Stimulated activated effector memory CD8-positive, alpha-beta T cell treated with anti-CD3 and anti-CD28 coated beads, Interleukin-12 subunit alpha, Interleukin-12 subunit beta, amount 100 ng/mL, for 72 hours (primary cell): Measurements from ENCODE around the gene ALAD.
A peak's percentile ranks its signal among the peaks of the same experiment; 100 is the strongest.
"Not testable (repeated sequence)": the region's sequence is repeated elsewhere in the genome, so short reads cannot be mapped to it uniquely, and the experiment has no call there.

Experiments used
- ATAC-seq: fragments of 150-1000 bp; cut with Tn5 transposase; 2 replicates; pipeline ENCODE4 v1.10.0; 2021
- DNase-seq, 2 donors: peaks; one replicate each; pipeline ENCODE4 v3.0.0; 2021 to 2022; ENCODE audit warnings: low spot score in 2 of 2
- H3K27ac Mint-ChIP-seq: one replicate; pipeline ENCODE4 v1.8.0; 2022; ENCODE audit warnings: mild to moderate bottlenecking, mixed read lengths
- H3K36me3 Mint-ChIP-seq: one replicate; pipeline ENCODE4 v1.8.0; 2022; ENCODE audit warnings: mild to moderate bottlenecking, mixed read lengths
- H3K4me1 Mint-ChIP-seq: one replicate; pipeline ENCODE4 v1.8.0; 2022; ENCODE audit warnings: mixed read lengths
- H3K4me3 Mint-ChIP-seq: one replicate; pipeline ENCODE4 v1.8.0; 2022; ENCODE audit warnings: mild to moderate bottlenecking, mixed read lengths
- H3K9me3 Mint-ChIP-seq: one replicate; pipeline ENCODE4 v1.8.0; 2022; ENCODE audit warnings: mixed read lengths

Gene ALAD

DNA sequence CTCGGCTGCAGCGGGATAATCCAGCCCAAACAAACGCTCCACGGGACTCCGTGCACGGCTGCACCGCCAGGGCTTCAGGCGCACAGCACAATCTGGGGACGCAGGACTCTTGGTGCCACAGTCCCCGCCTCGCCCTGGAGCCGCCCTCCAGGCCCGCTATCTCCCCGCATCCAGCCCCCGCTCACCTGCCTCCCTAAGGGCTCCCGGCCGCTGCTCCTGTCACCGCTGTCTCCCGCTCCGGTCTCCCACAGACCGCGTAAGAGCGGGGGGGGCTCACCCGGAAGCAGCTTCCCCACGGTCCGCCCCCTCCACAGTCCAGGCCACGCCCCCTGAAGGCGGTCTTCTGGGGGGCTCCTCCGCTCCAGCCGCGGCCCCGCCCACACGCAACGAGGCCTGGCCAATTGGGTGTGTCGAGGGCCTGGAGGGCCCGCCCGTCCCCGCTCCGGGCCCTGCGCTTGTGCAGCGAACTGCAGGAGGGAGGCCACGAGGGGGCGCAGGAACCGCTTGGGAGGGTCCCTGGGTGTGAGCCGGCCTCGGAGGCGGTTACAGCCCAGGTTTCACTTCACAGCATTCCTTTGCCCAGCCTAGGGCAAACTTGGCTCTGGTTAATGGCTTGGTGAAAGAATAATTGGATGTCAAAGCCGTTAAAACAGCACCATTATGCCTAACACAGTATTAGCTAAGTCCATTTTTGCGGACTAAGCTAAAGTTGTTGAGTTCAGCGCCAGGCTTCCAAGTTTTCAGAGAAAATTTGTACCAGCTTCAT, at the start of gene ALAD:
Gene ALAD, minus strand, starts transcription at position 258 of the 766 bp plus-strand sequence. CDS start 7,725 bp downstream, outside the sequence.
- Mint-ChIP-seq H3K4me3 (peak within 1 kb of the TSS; percentile 84), H3K4me1 (peaks cover 19% of the 10 kb centered on the region)

GRCh38 chr9:113449376-113449775, 48.3 kb upstream of the ALAD start:
- Mint-ChIP-seq H3K4me1 (peaks cover 5% of the 10 kb centered on the region), H3K9me3 (no peaks in the 10 kb centered on the region), H3K27ac (no peak overlapping the region), H3K36me3 (no peaks in the 10 kb centered on the region), H3K4me3 (no peak overlapping the region)
- no peak for DNase-seq
- ATAC-seq = no peak

More for the DNA sequence above, at the start of gene ALAD:
- Mint-ChIP-seq H3K9me3 (no peaks in the 10 kb centered on the region), H3K36me3 (peaks cover 10% of the 10 kb centered on the region), H3K27ac (peak within 1 kb of the TSS; percentile 78)
- peak; percentile 99 for DNase-seq
- ATAC-seq = peak; percentile 99

GRCh38 chr9:113446323-113446740, 45.2 kb upstream of the ALAD start:
- Mint-ChIP-seq H3K36me3 (no peaks in the 10 kb centered on the region), H3K9me3 (no peaks in the 10 kb centered on the region), H3K4me3 (no peak overlapping the region), H3K4me1 (peaks cover 5% of the 10 kb centered on the region), H3K27ac (no peak overlapping the region)
- peak; percentile 21 for ATAC-seq
- peak in 1 of 2 donors; percentile 22 for DNase-seq

- DNase-seq = peak in 1 of 2 donors; percentile 20
- H3K9me3 Mint-ChIP-seq = no peaks in the 10 kb centered on the region
Observed at GRCh38 chr9:113444736-113445135, 43.7 kb upstream of the ALAD start.

DNA sequence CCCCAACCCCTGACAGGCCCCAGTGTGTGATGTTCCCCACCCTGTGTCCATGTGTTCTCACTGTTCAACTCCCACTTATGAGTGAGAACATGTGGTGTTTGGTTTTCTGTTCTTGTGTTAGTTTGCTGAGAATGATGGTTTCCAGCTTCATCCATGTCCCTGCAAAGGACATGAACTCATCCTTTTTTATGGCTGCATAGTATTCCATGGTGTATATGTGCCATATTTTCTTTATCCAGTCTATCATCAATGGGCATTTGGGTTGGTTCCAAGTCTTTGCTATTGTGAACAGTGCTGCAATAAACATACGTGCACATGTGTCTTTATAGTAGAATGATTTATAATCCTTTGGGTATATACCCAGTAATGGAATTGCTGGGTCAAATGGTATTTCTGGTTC, 36.6 kb upstream of the ALAD start:
- not testable (repeated sequence) for H3K4me1 Mint-ChIP-seq, H3K27ac Mint-ChIP-seq, ATAC-seq, H3K9me3 Mint-ChIP-seq, DNase-seq, H3K4me3 Mint-ChIP-seq, H3K36me3 Mint-ChIP-seq

More at GRCh38 chr9:113444736-113445135, 43.7 kb upstream of the ALAD start:
- Mint-ChIP-seq H3K36me3 (no peaks in the 10 kb centered on the region), H3K4me3 (no peak overlapping the region), H3K27ac (no peak overlapping the region), H3K4me1 (peaks cover 5% of the 10 kb centered on the region)
- no peak for ATAC-seq

- no peaks in the 10 kb centered on the region for H3K9me3 Mint-ChIP-seq
- no peak overlapping the region for H3K4me3 Mint-ChIP-seq
- ATAC-seq = no peak
- H3K27ac Mint-ChIP-seq = no peak overlapping the region
- DNase-seq = no peak
- no peaks in the 10 kb centered on the region for H3K4me1 Mint-ChIP-seq
- H3K36me3 Mint-ChIP-seq = no peaks in the 10 kb centered on the region
Observed at GRCh38 chr9:113436728-113437515, 35.8 kb upstream of the ALAD start.

DNA sequence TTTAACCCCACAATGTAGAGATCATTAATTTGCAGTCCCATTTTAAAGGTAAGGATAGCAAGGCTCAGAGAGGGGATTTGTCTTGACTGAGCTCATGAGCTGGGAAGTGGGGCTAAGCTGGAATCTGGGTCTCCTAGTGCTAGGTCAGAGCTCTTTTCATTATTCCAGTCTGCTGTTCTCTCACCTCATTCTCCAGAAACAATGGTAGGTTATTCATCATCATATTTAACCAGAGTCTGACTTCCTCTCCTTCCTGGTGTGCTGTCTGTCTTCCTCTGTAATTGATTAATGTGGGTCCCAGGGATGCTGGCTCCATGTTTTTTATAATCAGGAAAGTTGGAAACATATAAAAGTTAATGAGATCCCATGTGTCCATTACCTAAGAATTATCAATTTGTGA, 30.1 kb upstream of the ALAD start:
- H3K27ac Mint-ChIP-seq = no peak overlapping the region
- no peaks in the 10 kb centered on the region for H3K36me3 Mint-ChIP-seq
- no peak overlapping the region for H3K4me3 Mint-ChIP-seq
- H3K4me1 Mint-ChIP-seq = no peaks in the 10 kb centered on the region
- DNase-seq = no peak
- no peaks in the 10 kb centered on the region for H3K9me3 Mint-ChIP-seq
- ATAC-seq = no peak

GRCh38 chr9:113428062-113428615, 27.1 kb upstream of the ALAD start:
- no peak for ATAC-seq
- Mint-ChIP-seq H3K4me1 (no peaks in the 10 kb centered on the region), H3K9me3 (no peaks in the 10 kb centered on the region), H3K4me3 (no peak overlapping the region), H3K27ac (no peak overlapping the region), H3K36me3 (no peaks in the 10 kb centered on the region)
- DNase-seq = no peak

DNA sequence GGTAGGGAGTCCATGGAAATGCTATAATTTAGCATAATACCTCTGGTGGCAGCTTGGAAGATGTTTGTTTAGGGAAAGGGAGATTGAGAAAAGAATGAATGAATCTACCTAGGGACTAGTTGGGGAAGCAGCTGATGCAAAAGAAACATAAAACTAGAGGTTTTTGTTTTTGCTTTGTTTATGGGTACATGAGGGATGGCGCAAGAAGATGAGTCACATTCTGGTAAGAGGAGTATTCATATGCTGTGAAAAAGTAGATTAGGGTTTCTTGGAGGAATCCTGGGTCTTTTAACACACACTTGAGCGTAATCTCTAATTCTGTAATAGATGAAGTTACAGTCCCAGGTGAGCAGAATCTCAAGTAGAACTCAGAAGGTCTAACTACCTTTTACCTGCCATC, 26.5 kb upstream of the ALAD start:
- ATAC-seq (no peak), DNase-seq (no peak)
- H3K27ac Mint-ChIP-seq = no peak overlapping the region
- no peaks in the 10 kb centered on the region for H3K4me1 Mint-ChIP-seq
- no peaks in the 10 kb centered on the region for H3K9me3 Mint-ChIP-seq
- H3K36me3 Mint-ChIP-seq = no peaks in the 10 kb centered on the region
- no peak overlapping the region for H3K4me3 Mint-ChIP-seq

GRCh38 chr9:113426701-113427100, 25.6 kb upstream of the ALAD start:
- Mint-ChIP-seq H3K4me1 (no peaks in the 10 kb centered on the region), H3K27ac (no peak overlapping the region), H3K9me3 (no peaks in the 10 kb centered on the region), H3K36me3 (no peaks in the 10 kb centered on the region), H3K4me3 (no peak overlapping the region)
- ATAC-seq (no peak), DNase-seq (no peak)

DNA sequence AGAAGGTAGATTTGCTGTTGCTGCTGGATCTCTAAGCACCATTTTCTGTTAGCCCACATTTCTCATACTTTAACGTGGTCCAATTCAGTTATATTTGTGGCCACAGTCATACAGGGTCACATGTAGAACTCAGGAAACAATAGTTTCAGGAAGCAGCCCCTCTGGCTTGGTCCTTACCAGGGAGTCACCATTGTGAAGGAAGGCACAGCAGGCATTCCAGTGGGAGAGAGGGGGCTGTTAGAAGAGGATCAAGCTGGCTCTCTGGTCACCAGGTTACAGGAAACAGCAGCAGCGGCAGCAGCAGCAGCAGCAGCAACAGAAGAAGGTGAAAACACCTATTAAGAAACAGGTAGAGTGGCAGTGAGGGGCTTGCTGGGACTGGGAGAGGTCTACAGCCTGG, 24.0 kb upstream of the ALAD start:
- H3K4me1 Mint-ChIP-seq = no peaks in the 10 kb centered on the region
- no peak for ATAC-seq
- no peaks in the 10 kb centered on the region for H3K9me3 Mint-ChIP-seq
- H3K36me3 Mint-ChIP-seq = no peaks in the 10 kb centered on the region
- H3K27ac Mint-ChIP-seq = no peak overlapping the region
- no peak overlapping the region for H3K4me3 Mint-ChIP-seq
- no peak for DNase-seq

- ATAC-seq = no peak
- no peaks in the 10 kb centered on the region for H3K9me3 Mint-ChIP-seq
Observed at GRCh38 chr9:113421726-113422125, 20.6 kb upstream of the ALAD start.

DNA sequence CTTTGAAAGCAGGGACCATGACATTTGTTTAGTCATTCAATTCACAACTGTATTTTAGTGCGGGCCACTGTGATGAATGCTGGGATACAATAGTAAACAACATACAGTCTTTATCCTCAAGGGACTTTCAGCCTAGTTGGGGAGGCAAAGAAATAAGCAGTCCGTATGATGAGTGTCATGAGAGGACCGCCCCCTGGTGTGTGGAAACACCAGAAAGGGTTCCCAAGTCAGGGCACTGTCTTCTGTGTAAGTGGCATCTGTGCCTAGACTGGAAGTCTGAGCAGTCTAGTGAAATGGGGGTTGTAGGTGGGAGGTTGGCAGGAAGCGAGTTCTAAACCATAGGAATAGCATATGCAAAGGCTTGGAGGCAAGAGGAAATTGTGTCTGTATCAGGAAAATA, 16.3 kb upstream of the ALAD start:
- Mint-ChIP-seq H3K4me3 (no peak overlapping the region), H3K9me3 (no peaks in the 10 kb centered on the region), H3K4me1 (no peaks in the 10 kb centered on the region), H3K36me3 (no peaks in the 10 kb centered on the region), H3K27ac (no peak overlapping the region)
- no peak for DNase-seq
- no peak for ATAC-seq

More at GRCh38 chr9:113421726-113422125, 20.6 kb upstream of the ALAD start:
- no peak for DNase-seq
- Mint-ChIP-seq H3K27ac (no peak overlapping the region), H3K4me3 (no peak overlapping the region), H3K36me3 (no peaks in the 10 kb centered on the region), H3K4me1 (no peaks in the 10 kb centered on the region)

DNA sequence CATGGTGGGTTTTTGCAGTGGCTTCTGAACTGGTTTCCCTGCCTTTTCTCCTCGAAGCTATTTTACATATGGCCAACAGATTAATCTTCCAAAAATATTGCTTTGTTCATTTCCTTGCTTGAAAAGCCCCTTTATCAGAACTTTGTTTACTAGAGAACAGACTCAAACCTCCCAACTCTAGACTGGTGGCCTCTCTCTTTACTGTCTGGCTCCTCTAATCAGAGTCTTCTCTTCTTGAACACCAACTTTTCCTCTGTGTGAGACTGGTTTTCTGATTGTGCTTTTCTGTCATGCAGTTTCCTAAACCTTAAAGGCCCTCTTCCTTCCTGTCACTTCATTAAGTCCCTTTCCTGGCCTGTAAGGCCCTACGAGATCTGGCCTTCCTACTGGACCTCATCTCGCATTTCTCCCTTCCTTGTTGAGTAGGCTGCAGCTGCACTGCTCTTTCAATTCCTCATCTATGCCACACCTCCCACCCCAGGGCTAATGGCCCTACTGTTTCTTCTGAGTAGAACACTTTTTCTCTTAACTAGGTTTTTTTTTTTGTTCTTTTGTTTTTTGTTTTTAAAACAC, 15.2 kb upstream of the ALAD start:
- Mint-ChIP-seq H3K27ac (no peak overlapping the region), H3K4me3 (no peak overlapping the region), H3K9me3 (no peaks in the 10 kb centered on the region), H3K4me1 (no peaks in the 10 kb centered on the region), H3K36me3 (peaks cover 2% of the 10 kb centered on the region)
- no peak for ATAC-seq
- no peak for DNase-seq

GRCh38 chr9:113410207-113410864, 9.3 kb upstream of the ALAD start, which contains the start of the genes C9orf43 and POLE3:
TSS of gene C9orf43 (plus strand) at chr9:113410747. CDS start at chr9:113413494, 2,747 bp downstream.
TSS of gene POLE3 (minus strand) at chr9:113410675. CDS start at chr9:113410293, 382 bp downstream.
- peak within 1 kb of the TSS; percentile 98 for H3K4me3 Mint-ChIP-seq
- peaks cover 29% of the 10 kb centered on the region for H3K4me1 Mint-ChIP-seq
- ATAC-seq (peak; percentile 97), DNase-seq (peak; percentile 90 to 98)
- H3K9me3 Mint-ChIP-seq = no peaks in the 10 kb centered on the region
- peak within 1 kb of the TSS; percentile 99 for H3K27ac Mint-ChIP-seq
- peaks cover 56% of the 10 kb centered on the region for H3K36me3 Mint-ChIP-seq
